Right lobe of liver (tissue), 6 donors: Measurements from ENCODE around the gene DMKN. TPM values are rescaled to one million over a fixed set of nuclear protein-coding genes. Genes with fewer than 3 reads are reported as not detected.

Source experiments
- ATAC-seq, 4 donors: fragments of 200-7000 bp; cut with Tn5 transposase; one replicate each; pipeline ENCODE4 v1.9.1; 2020; ENCODE audit warnings: mild to moderate bottlenecking in 4 of 4, moderate library complexity in 4 of 4
- DNase-seq, 3 donors: peaks; one replicate each; pipeline ENCODE4 v3.0.0-alpha.2; 2020
- H3K27ac ChIP-seq, 3 donors: fragments of 200-600 bp; one replicate each; pipeline ENCODE4 v1.8.0; 2022
- H3K27me3 ChIP-seq, 2 donors: fragments of 200-600 bp; one replicate each; pipeline ENCODE4 v1.8.0; 2022
- H3K36me3 ChIP-seq, 4 donors: fragments of 200-600 bp; sonication (generic) in 1 of 4; one replicate each; pipeline versions ENCODE4 v1.5.1 to v1.8.0; 2017 to 2022; ENCODE audit warnings: control low read depth in 1 of 4
- H3K4me1 ChIP-seq, 4 donors: fragments of 200-600 bp; sonication (generic) in 1 of 4; one replicate each; pipeline versions ENCODE4 v1.5.1 to v1.8.0; 2017 to 2022; ENCODE audit warnings: control low read depth in 1 of 4
- H3K4me3 ChIP-seq, 3 donors: fragments of 200-600 bp; one replicate each; pipeline ENCODE4 v1.8.0; 2022
- H3K9me3 ChIP-seq, 4 donors: fragments of 200-600 bp; sonication (generic) in 1 of 4; one replicate each; pipeline versions ENCODE4 v1.5.1 to v1.8.0; 2017 to 2022; ENCODE audit warnings: control low read depth in 1 of 4
- POLR2A ChIP-seq: fragments of 450-650 bp; IDR thresholded peaks from one replicate; pipeline ENCODE4 v1.6.1; 2017; ENCODE audit warnings: antibody characterized with exemption, mild to moderate bottlenecking
- WGBS: methylation state at CpG from one replicate; pipeline ENCODE4 v1.1.6; 2018; ENCODE audit warnings: low coverage, low lambda C conversion rate; ENCODE audit not compliant: insufficient coverage; ENCODE audit errors: missing lambda C conversion rate; 5-methylcytosine and 5-hydroxymethylcytosine counted together
- intact Hi-C, 2 donors: fragments of 100-400 bp; cut with DNase I; formaldehyde crosslinking; loops; one replicate each; pipeline versions ENCODE4 v1.11.2 to v1.14.1; 2022
- total RNA-seq, 6 experiments: library from RNA; depleted of rRNA in 2 of 6; stranded (reverse); fragments of >200 nt in 2 of 6; fragmentation: NEBNext Ultra II Directional in 3 of 6; extraction: Animal tissue kit (Norgen Biotek cat#: 25700) in 3 of 6; gene quantifications; one replicate each; pipeline versions ENCODE4 v1.1.0 to v1.2.4, GENCODE V29; 2016 to 2023
- TF ChIP-seq, protein P1 (sequence below), 4 donors: fragments of 200-600 bp in 3 of 4; fragments of 450-650 bp in 1 of 4; IDR thresholded peaks; one replicate each; pipeline versions ENCODE4 v1.5.1 to v1.8.0; 2016 to 2022; ENCODE audit warnings: antibody characterized with exemption in 4 of 4, mild to moderate bottlenecking in 2 of 4
- donor health status: DM: no; HTN: yes; CAD: no.
- donor health status: DM: no; HTN: no; CAD: no.
- donor health status: DM: no; HTN: no; CAD: no.
- donor health status: DM: no; HTN: yes; CAD: no.
- donor health status: DM: no; HTN: yes; CAD: no.

Gene DMKN
- total RNA-seq, 6 experiments from 2014 or later = 1.0 to 4.0 (median 2.0) TPM

DNA sequence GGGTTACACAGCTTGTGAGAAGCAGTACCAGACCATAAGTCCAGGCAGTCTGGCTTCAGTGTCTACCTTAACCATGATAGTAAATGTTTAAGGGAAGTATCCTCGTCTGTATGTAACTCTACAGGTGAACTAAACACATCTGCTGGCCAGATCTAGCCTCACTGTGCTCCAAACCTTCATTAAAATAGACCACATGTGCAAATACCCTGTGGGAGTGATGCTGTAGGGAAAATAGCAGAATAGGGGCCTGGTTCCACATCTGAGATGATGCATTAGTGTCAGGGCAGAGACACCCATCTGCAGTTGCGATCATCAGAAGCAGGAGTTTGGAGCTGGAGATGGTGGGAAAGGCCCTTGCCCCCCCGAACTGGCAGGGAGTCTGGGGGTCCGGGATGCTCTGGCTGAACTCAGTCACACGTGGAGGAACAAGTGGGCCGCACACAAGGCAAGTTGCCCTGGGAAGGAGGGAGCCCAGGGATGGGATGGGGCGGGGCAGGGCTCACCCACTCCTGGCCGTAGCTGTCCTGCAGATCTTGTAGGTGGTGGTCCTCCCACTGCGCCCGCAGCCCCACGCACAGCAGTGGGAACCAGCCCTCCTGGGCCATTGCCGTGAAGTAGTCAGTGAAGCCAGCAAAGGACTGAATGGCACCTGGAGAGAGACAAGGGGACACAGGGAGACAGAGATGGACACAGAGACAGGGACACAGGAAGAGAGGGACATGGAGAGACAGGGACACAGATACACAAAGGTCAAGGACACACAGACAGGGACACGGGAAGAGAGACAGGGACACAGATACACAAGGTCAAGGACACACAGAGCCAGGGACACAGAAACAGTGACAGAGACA lies 39.3 kb upstream of the DMKN start:
- no peaks in the 10 kb centered on the region for H3K9me3 ChIP-seq
- no peaks in the 10 kb centered on the region for H3K4me1 ChIP-seq
- WGBS = 60% methylated on average over 9 of the region's 13 CpGs
- no peak overlapping the region for H3K4me3 ChIP-seq
- ATAC-seq = no peak
- H3K27ac ChIP-seq = no peak overlapping the region
- H3K36me3 ChIP-seq = no peaks in the 10 kb centered on the region
- intact Hi-C loops = no loop called here
- TF ChIP-seq, protein P1, sequence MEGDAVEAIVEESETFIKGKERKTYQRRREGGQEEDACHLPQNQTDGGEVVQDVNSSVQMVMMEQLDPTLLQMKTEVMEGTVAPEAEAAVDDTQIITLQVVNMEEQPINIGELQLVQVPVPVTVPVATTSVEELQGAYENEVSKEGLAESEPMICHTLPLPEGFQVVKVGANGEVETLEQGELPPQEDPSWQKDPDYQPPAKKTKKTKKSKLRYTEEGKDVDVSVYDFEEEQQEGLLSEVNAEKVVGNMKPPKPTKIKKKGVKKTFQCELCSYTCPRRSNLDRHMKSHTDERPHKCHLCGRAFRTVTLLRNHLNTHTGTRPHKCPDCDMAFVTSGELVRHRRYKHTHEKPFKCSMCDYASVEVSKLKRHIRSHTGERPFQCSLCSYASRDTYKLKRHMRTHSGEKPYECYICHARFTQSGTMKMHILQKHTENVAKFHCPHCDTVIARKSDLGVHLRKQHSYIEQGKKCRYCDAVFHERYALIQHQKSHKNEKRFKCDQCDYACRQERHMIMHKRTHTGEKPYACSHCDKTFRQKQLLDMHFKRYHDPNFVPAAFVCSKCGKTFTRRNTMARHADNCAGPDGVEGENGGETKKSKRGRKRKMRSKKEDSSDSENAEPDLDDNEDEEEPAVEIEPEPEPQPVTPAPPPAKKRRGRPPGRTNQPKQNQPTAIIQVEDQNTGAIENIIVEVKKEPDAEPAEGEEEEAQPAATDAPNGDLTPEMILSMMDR (IDR thresholded peaks at IDR 0.05) = no peak
- no peak for TF ChIP-seq POLR2A
- no peak for DNase-seq
- H3K27me3 ChIP-seq = no peaks in the 10 kb centered on the region

- no peak for TF ChIP-seq POLR2A
- TF ChIP-seq, protein P1 (IDR thresholded peaks at IDR 0.05) = no peak
- H3K9me3 ChIP-seq = no peaks in the 10 kb centered on the region
- ATAC-seq = no peak
- intact Hi-C loops = no loop called here
- H3K36me3 ChIP-seq = no peaks in the 10 kb centered on the region
- H3K27ac ChIP-seq = no peak overlapping the region
- WGBS = 74% methylated on average over 18 of the region's 21 CpGs
- no peaks in the 10 kb centered on the region for H3K27me3 ChIP-seq
- H3K4me1 ChIP-seq = peaks cover 0 to 6% (median 2%) of the 10 kb centered on the region in 4 donors
- no peak overlapping the region for H3K4me3 ChIP-seq
- no peak for DNase-seq
These were observed 37.8 kb upstream of the DMKN start for GRCh38 chr19:35551091-35551810.

GRCh38 chr19:35549879-35550523 lies 36.6 kb upstream of the DMKN start:
- no peak for TF ChIP-seq POLR2A
- TF ChIP-seq, protein P1 (IDR thresholded peaks at IDR 0.05) = no peak
- 80% methylated on average over 1 of the region's 15 CpGs for WGBS
- H3K4me3 ChIP-seq = no peak overlapping the region
- no peak overlapping the region for H3K27ac ChIP-seq
- H3K9me3 ChIP-seq = no peaks in the 10 kb centered on the region
- ATAC-seq = no peak
- no peaks in the 10 kb centered on the region for H3K36me3 ChIP-seq
- H3K27me3 ChIP-seq = no peaks in the 10 kb centered on the region
- intact Hi-C loops = no loop called here
- peaks cover 0 to 9% (median 4%) of the 10 kb centered on the region in 4 donors for H3K4me1 ChIP-seq
- no peak for DNase-seq

- H3K36me3 ChIP-seq = no peaks in the 10 kb centered on the region
- intact Hi-C loops = no loop called here
- ATAC-seq (peak; percentile 33 to 52 (median 47)), DNase-seq (peak in 1 of 3 donors; percentile 63)
- TF ChIP-seq, protein P1 (IDR thresholded peaks at IDR 0.05) = peak; percentile 68 to 83 (median 76)
- no peak for TF ChIP-seq POLR2A
- WGBS = 22% methylated on average over 5 of the region's 6 CpGs
- peaks cover 0 to 9% (median 4%) of the 10 kb centered on the region in 4 donors for H3K4me1 ChIP-seq
- H3K9me3 ChIP-seq = no peaks in the 10 kb centered on the region
- no peaks in the 10 kb centered on the region for H3K27me3 ChIP-seq
- H3K4me3 ChIP-seq = no peak overlapping the region
- no peak overlapping the region for H3K27ac ChIP-seq
These were observed 35.8 kb upstream of the DMKN start for GRCh38 chr19:35549174-35549788.
